ENCODE measurements around the gene SCN9A.

DNA sequence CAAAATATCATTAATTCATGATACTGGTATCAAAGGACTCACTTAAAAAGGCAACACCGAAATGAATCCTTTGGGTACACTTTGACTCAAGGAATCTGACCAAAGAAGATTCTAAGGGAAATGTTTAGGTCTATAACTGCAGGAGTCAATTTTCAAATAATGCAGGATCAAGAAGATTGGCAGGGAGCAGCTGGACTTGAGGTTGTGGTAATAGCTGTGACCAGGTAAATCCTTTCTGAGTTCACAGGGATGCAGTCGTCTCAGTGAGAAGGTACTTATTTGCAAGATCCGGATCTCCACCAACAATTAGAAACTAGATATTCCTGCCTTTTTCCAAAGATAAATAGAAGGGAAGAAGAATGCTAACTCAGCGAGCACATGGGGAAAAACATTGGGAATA, 96.9 kb downstream of the SCN9A start:
- TF ChIP-seq POLR2A (IDR thresholded peaks at IDR 0.05) (no peak), CTCF (IDR thresholded peaks at IDR 0.05) (no peak)

Data from adrenal gland (tissue), 5 donors.